Endothelial cell of umbilical vein (primary cell): ENCODE measurements around the gene MTCL1. TPM values are rescaled to one million over a fixed set of nuclear protein-coding genes. Genes with fewer than 3 reads are reported as not detected.

Source experiments
- BruUV-seq: library from RNA; stranded (reverse); fragments of 400-500 nt; replicated peaks from 2 replicates; lab custom pipeline; 2021; lab: Mats Ljungman, UMichigan
- CTCF ChIA-PET: fragments of 300-600, 350-600 bp; sonication (Branson Sonifier 250); formaldehyde crosslinking; loops from one replicate; lab custom pipeline; 2021; ENCODE audit warnings: antibody characterized with exemption, inconsistent platforms; lab: Charles Lee
- POLR2A ChIA-PET: fragments of 300-600, 350-600 bp; sonication (Branson Sonifier 250); formaldehyde crosslinking; loops from one replicate; lab custom pipeline; 2021; ENCODE audit warnings: antibody characterized with exemption, inconsistent platforms; lab: Charles Lee
- DNase-seq: peaks from one replicate; pipeline ENCODE4 v3.0.0-alpha.2; 2011; ENCODE audit warnings: low read depth, low spot score
- FAIRE-seq: peaks from 2 replicates; lab custom pipeline; 2011; peaks lifted over from hg19 to GRCh38; lab: Jason Lieb, UNC
- H2AFZ ChIP-seq: 2 replicates; pipeline ENCODE4 v1.6.0; 2012; ENCODE audit warnings: low read depth, low read length, control low read depth, inconsistent platforms
- H3K27ac ChIP-seq: 2 replicates; pipeline ENCODE4 v1.5.1; 2011; ENCODE audit warnings: low read depth, mild to moderate bottlenecking, control low read depth, low read length, moderate library complexity; ENCODE audit not compliant: insufficient read depth
- H3K27me3 ChIP-seq, 2 experiments: 2 replicates each; pipeline versions ENCODE4 v1.6.0 to v1.6.1; 2011; ENCODE audit warnings: low read length in 2 of 2, mixed read lengths in 1 of 2; ENCODE audit not compliant: control insufficient read depth in 2 of 2, insufficient read depth in 2 of 2
- H3K36me3 ChIP-seq, 2 experiments: 2 replicates in 1 of 2; 3 replicates in 1 of 2; pipeline ENCODE4 v1.5.1; 2011; ENCODE audit warnings: low read length in 2 of 2, mild to moderate bottlenecking in 1 of 2, moderate library complexity in 1 of 2; ENCODE audit not compliant: control insufficient read depth in 2 of 2, insufficient read depth in 2 of 2; ENCODE audit errors: extremely low read depth in 1 of 2
- H3K4me1 ChIP-seq: 3 replicates; pipeline ENCODE4 v1.5.1; 2011; ENCODE audit warnings: mild to moderate bottlenecking, low read length; ENCODE audit not compliant: control insufficient read depth, insufficient read depth; ENCODE audit errors: extremely low read depth
- H3K4me2 ChIP-seq: 2 replicates; pipeline ENCODE4 v1.6.1; 2011; ENCODE audit warnings: low read length, control low read depth, mixed read lengths; ENCODE audit not compliant: insufficient read depth
- H3K4me3 ChIP-seq, 3 experiments: fragments of 200-600 bp in 1 of 3; sonication (generic), shearing (Covaris generic) in 1 of 3; replicated peaks in 1 of 3; 2 replicates each; pipeline ENCODE4 v1.5.1; 2011 to 2016; ENCODE audit warnings: control low read depth in 3 of 3, low read length in 3 of 3, mild to moderate bottlenecking in 2 of 3, inconsistent platforms in 1 of 3, low read depth in 1 of 3, moderate library complexity in 1 of 3; ENCODE audit not compliant: insufficient read depth in 1 of 3
- H3K79me2 ChIP-seq: 2 replicates; pipeline ENCODE4 v1.6.0; 2012; ENCODE audit warnings: low read length, inconsistent platforms; ENCODE audit not compliant: control insufficient read depth, insufficient read depth
- H3K9ac ChIP-seq: replicated peaks from 2 replicates; pipeline ENCODE3; 2011; ENCODE audit warnings: low read length, control low read depth; ENCODE audit not compliant: insufficient read depth; ENCODE audit errors: extremely low read depth
- H3K9me1 ChIP-seq: replicated peaks from 3 replicates; pipeline ENCODE4 v1.6.0; 2011; ENCODE audit warnings: mild to moderate bottlenecking, low read length; ENCODE audit not compliant: control insufficient read depth, insufficient read depth; ENCODE audit errors: extremely low read depth
- H3K9me3 ChIP-seq: replicated peaks from 2 replicates; pipeline ENCODE4 v1.5.1; 2012; ENCODE audit warnings: low read length, inconsistent platforms; ENCODE audit not compliant: control insufficient read depth, insufficient read depth
- H4K20me1 ChIP-seq: replicated peaks from 2 replicates; pipeline ENCODE3; 2011; ENCODE audit warnings: mild to moderate bottlenecking, low read length; ENCODE audit not compliant: control insufficient read depth, insufficient read depth; ENCODE audit errors: extremely low read depth
- EZH2 ChIP-seq: IDR thresholded peaks from 2 replicates; pipeline ENCODE4 v1.6.1; 2012; ENCODE audit warnings: borderline replicate concordance, low read depth, mild to moderate bottlenecking, moderate library complexity, low read length, inconsistent platforms; ENCODE audit not compliant: severe bottlenecking
- FOS ChIP-seq: IDR thresholded peaks from 2 replicates; pipeline ENCODE4 v1.6.1; 2011; ENCODE audit warnings: mild to moderate bottlenecking, low read length, moderate library complexity, borderline replicate concordance; ENCODE audit not compliant: insufficient read depth
- GATA2 ChIP-seq: IDR thresholded peaks from 2 replicates; pipeline ENCODE4 v1.7.0; 2011; ENCODE audit warnings: low read depth, mild to moderate bottlenecking, moderate library complexity, mixed read lengths, low read length; ENCODE audit not compliant: insufficient read length, insufficient read depth
- JUN ChIP-seq: IDR thresholded peaks from 2 replicates; pipeline ENCODE4 v1.6.1; 2011; ENCODE audit warnings: borderline replicate concordance, low read depth; ENCODE audit not compliant: insufficient read length, insufficient read depth
- MYC ChIP-seq: IDR thresholded peaks from one replicate; pipeline ENCODE4 v1.6.1; 2011; ENCODE audit warnings: mild to moderate bottlenecking, low read depth, low read length
- POLR2A ChIP-seq: IDR thresholded peaks from 2 replicates; pipeline ENCODE4 v1.6.1; 2012; ENCODE audit warnings: low read depth, mild to moderate bottlenecking, control low read depth, low read length
- dilution Hi-C: fragments of 300-500 bp; cut with MboI; formaldehyde crosslinking; loops from one replicate; pipeline ENCODE4 v1.15.0; 2019; ENCODE audit warnings: low sequenced_read_pairs; ENCODE audit not compliant: extremely low pct_ligation_motif_present
- intact Hi-C: fragments of 100-400 bp; cut with micrococcal nuclease; formaldehyde crosslinking; loops from one replicate; pipeline ENCODE4 v1.10.0; 2022
- polyA plus RNA-seq, 4 experiments: library from polyadenylated mRNA; depleted of rRNA in 3 of 4; stranded (reverse) in 3 of 4; unstranded in 1 of 4; fragments of >200 nt; gene quantifications; 2 replicates each; pipeline versions ENCODE4 v1.2.1 to v1.2.3, GENCODE V29; 2011 to 2012; ENCODE audit warnings: missing spikeins in 1 of 4
- total RNA-seq: library from RNA; stranded (reverse); gene quantifications from 2 replicates; pipeline ENCODE4 v1.2.3, GENCODE V29; 2021
- TF ChIP-seq, protein P1 (sequence below), 2 donors: IDR thresholded peaks; 1 replicate in 1 of 2; 2 replicates in 1 of 2; pipeline ENCODE4 v1.5.1; 2011; ENCODE audit warnings: low read length in 2 of 2, mild to moderate bottlenecking in 2 of 2, moderate library complexity in 2 of 2, control low read depth in 1 of 2, inconsistent platforms in 1 of 2, low read depth in 1 of 2; ENCODE audit not compliant: insufficient read depth in 1 of 2; ENCODE audit errors: extremely low read depth in 1 of 2

The MTCL1 gene
- total and polyA plus RNA-seq, 2 donors (not counting 3 experiments of a cell fraction or from before 2014, with no cell fraction given), result 11.9 to 75.7 TPM

DNA sequence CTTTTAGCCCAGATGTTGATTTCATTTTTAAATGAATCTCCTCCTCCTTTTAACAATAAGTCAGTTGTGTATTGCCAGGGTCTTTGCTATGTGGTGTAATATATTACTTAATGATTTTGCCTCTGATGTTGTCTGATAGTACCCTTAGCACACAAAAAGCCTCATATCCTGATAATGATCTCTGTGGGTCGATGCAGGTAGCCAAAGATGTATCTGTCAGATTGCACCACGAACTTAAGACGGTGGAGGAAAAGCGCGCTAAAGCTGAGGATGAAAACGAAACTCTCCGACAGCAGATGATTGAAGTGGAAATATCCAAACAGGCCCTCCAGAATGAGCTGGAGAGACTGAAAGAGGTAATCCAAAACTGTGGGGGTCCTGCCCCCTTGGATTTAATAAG is 14.8 kb downstream of the MTCL1 start:
- intact Hi-C loops, result no loop called here
- H3K4me2 ChIP-seq, result no peak overlapping the region
- H3K4me1 ChIP-seq, result no peaks in the 10 kb centered on the region
- H3K4me3 ChIP-seq, result no peak overlapping the region
- peaks cover 64% of the 10 kb centered on the region for H3K79me2 ChIP-seq
- H3K27me3 ChIP-seq, result no peaks in the 10 kb centered on the region
- DNase-seq (no peak), FAIRE-seq (no peak)
- no peaks in the 10 kb centered on the region for H3K9me1 ChIP-seq
- dilution Hi-C loops, result no loop called here
- POLR2A ChIA-PET, result no interaction called here
- CTCF ChIA-PET, result interaction anchor here (1.2 to 2.4 kb wide), 3 partner anchors 8 to 353 kb away, joined by 3 to 15 read pairs (median 4); no protein-coding TSS in a partner anchor
- no peak for TF ChIP-seq GATA2
- TF ChIP-seq, protein P1, sequence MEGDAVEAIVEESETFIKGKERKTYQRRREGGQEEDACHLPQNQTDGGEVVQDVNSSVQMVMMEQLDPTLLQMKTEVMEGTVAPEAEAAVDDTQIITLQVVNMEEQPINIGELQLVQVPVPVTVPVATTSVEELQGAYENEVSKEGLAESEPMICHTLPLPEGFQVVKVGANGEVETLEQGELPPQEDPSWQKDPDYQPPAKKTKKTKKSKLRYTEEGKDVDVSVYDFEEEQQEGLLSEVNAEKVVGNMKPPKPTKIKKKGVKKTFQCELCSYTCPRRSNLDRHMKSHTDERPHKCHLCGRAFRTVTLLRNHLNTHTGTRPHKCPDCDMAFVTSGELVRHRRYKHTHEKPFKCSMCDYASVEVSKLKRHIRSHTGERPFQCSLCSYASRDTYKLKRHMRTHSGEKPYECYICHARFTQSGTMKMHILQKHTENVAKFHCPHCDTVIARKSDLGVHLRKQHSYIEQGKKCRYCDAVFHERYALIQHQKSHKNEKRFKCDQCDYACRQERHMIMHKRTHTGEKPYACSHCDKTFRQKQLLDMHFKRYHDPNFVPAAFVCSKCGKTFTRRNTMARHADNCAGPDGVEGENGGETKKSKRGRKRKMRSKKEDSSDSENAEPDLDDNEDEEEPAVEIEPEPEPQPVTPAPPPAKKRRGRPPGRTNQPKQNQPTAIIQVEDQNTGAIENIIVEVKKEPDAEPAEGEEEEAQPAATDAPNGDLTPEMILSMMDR (IDR thresholded peaks at IDR 0.05; ENCODE audit: extremely low read depth in 1 of 2, insufficient read depth in 1 of 2, low read depth in 1 of 2, low read length in 2 of 2), result no peak
- no peak for TF ChIP-seq FOS
- no peak for TF ChIP-seq MYC
- TF ChIP-seq JUN, result no peak
- no peak for TF ChIP-seq POLR2A
- TF ChIP-seq EZH2, result no peak
- H3K36me3 ChIP-seq, result peaks cover 0 to 6% of the 10 kb centered on the region in 2 experiments
- no peaks in the 10 kb centered on the region for H4K20me1 ChIP-seq
- H3K9ac ChIP-seq, result no peak overlapping the region
- H3K9me3 ChIP-seq, result no peaks in the 10 kb centered on the region
- BruUV-seq, result no TSS peak
- no peak overlapping the region for H3K27ac ChIP-seq
- no peak overlapping the region for H2AFZ ChIP-seq
